GM12892 (cell line): ENCODE measurements around the gene GRPEL1.
A peak's percentile ranks its signal among the peaks of the same experiment; 100 is the strongest.

Experiments used
- DNase-seq: peaks from one replicate; pipeline ENCODE4 v3.0.0; 2011; ENCODE audit not compliant: insufficient read length
- FAIRE-seq: peaks from 2 replicates; lab custom pipeline; 2011; peaks lifted over from hg19 to GRCh38; lab: Jason Lieb, UNC
- POLR2A ChIP-seq: IDR thresholded peaks from 2 replicates; pipeline ENCODE4 v1.6.1; 2011; ENCODE audit warnings: low read depth, low read length, control low read depth
- POLR2AphosphoS5 ChIP-seq: IDR thresholded peaks from 2 replicates; pipeline ENCODE4 v1.6.1; 2011; ENCODE audit warnings: low read depth, low read length, control low read depth
- TAF1 ChIP-seq: IDR thresholded peaks from 2 replicates; pipeline ENCODE4 v1.6.1; 2011; ENCODE audit warnings: low read depth, mild to moderate bottlenecking, control low read depth, low read length, borderline replicate concordance

Gene GRPEL1

DNA sequence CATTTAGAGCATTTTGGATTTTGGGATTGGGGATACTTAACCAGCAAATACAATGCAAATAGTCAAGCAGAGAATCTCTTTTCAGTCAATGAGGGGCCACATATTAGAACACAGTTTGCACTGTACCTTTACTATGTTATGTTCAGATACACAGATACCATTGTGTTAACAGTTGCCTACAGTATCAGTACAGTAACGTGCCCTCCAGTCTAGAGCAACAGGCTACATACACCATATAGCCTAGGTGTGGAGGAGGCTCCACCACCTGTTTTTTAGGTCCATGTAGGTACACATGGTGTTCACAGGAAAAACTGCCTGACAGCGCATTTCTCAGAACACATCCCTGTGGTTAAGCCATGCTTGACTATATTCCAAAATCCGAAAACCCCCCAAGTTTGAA, 9.1 kb downstream of the GRPEL1 start:
- DNase-seq (no peak), FAIRE-seq (peak; percentile 61)
- TF ChIP-seq POLR2A: no peak; the same call in 1 of the 2 replicates
- TF ChIP-seq POLR2AphosphoS5: no peak
- no peak for TF ChIP-seq TAF1

DNA sequence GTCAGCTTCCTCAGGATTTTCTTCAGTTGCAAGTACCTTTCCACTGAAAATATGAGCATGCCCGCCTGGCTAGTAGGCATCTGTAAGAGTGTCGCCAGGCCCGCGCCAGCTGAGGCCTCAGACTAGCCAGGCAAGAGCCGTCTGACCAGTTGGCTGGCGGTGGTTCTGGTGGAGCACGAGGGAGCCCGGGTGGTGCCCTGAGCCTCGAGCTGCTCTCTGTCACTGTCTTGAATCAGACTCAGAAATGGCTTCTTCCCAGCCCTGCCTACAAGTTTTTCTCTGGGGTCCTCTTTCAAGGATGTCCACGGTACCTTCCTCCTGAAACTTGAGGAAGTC, 11.9 kb downstream of the GRPEL1 start:
- no peak for FAIRE-seq
- TF ChIP-seq TAF1 (no peak), POLR2AphosphoS5 (no peak), POLR2A (no peak)
- DNase-seq: no peak

DNA sequence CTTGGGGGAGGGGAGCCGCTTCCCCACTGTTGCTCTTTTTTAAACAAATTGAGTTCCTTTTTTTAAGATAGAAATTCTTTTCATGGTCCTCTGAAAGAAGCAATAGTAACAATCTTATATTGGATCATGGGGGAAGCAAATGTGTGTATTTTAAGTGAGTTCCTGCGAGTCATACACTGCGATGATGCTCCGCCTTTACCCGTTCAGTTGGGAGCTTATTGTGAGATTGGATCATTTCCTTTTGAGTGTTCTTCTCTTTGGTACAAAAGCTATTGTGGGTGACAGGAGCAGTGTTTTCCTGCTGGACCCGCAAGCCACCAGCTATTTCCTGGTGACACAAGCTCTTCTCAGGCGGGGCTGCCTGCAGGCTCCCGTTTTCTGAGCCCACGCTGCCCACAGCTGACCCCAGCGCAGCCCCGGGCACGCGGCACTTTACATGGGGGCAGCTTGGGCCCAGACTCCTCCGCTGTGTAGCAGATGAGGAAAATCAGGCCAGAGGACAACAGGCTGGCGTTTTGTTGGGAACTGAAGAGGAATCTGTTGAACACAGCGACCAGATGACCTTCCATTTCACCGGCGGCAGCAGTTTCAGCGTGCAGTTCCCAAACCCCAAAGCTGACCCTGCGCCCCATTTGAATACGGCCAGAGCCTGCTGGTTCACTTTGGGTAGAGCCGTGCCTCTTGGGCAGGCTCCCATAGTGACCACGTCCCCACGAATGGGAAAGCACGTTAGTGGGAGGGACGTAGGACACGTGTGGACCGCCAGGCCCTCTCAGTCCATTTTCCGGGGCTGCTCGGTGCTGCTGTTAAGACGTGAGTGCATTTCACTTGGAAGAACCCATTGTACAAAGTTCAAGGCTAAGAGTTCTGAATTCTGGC, 12.5 kb downstream of the GRPEL1 start:
- FAIRE-seq: no peak

DNA sequence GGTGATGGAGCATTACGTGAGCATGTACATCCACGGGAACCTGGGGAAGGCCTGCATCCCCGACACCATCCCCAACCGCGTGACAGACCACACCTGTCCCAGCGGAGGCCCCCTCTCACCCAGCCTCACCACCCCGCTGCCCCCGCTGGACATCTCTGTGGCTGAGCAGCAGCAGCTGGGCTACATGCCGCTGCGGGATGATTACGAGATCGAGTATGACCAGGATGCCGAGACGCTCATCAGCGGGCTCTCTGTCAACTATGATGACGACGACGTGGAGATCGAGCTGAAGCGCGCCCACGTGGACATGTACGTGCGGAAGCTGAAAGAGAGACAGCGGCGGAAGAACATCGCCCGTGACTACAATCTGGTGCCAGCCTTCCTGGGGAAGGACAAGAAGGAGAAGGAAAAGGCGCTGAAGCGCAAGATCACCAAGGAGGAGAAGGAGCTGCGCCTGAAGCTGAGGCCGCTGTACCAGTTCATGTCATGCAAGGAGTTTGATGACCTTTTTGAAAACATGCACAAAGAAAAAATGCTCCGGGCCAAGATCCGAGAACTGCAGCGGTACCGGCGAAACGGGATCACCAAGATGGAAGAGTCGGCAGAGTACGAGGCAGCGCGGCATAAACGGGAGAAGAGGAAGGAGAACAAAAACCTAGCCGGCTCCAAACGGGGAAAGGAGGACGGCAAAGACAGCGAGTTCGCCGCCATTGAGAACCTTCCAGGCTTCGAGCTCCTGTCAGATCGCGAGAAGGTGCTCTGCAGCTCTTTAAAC, 13.6 kb downstream of the GRPEL1 start:
- DNase-seq: no peak
- TF ChIP-seq POLR2AphosphoS5: no peak
- no peak for FAIRE-seq

More for the DNA sequence above, 12.5 kb downstream of the GRPEL1 start:
- TF ChIP-seq TAF1 (no peak), POLR2A (no peak), POLR2AphosphoS5 (no peak)
- no peak for DNase-seq

DNA sequence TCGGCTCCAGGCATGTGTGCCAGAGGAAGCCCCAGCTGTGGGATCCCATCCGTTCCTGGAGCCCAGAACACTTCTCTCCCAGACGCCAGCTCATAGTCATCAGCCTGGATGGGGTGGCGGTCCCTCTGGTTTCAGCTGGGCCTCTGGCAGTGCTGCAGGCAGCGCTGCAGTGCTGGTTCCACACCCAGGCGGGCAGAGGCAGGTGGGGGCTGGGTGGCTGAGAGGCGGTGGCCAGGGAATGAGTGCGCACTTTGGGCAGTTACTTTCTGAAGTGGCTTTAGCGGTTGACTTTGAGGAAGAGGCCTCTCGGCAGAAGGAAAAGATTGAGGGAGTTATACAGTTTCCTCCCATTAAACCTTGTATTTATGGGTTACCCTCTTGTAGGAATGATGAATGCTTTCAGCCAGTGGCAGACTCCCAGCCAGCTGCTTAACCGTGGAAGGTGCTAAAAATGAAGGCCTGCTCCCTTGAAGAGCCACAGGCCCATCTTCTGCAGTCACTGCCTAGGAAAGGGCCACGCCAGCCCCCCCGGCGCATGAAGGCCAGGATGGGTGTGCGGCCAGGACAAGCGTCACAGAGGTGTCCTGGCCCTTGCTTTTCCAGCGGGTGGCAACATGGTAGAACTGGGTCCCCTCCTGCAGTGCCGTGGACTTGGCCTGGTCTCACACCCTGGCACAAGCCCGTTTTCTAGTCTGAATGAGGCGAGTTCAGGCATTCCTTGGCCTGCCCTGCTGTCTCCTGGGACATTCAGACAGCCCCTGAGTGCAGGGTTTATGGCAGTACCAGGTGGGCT, 14.7 kb downstream of the GRPEL1 start:
- no peak for TF ChIP-seq TAF1
- no peak for TF ChIP-seq POLR2A
- no peak for TF ChIP-seq POLR2AphosphoS5
- no peak for FAIRE-seq
- no peak for DNase-seq

DNA sequence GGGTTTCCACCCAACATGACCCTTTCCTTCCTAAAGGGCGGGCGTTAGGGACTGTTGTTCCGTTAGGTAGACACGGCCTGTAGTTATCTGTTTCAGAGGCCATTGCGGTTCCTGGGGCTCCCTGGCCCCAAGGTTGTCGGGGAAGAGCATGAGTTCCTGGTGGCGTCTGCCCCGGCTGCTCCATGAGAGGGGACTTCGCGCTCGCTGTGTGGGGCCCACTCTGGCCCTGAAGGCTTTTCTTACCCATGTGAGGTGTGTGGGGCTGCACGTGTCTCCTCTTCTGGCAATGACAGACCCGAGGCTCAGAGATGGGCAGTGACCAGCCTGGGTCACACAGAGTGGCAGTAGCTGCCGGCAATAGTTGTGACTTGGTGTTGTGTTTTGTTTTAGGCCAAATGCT, 15.6 kb downstream of the GRPEL1 start:
- DNase-seq: no peak
- TF ChIP-seq POLR2A (no peak), TAF1 (no peak), POLR2AphosphoS5 (no peak)
- FAIRE-seq: no peak

DNA sequence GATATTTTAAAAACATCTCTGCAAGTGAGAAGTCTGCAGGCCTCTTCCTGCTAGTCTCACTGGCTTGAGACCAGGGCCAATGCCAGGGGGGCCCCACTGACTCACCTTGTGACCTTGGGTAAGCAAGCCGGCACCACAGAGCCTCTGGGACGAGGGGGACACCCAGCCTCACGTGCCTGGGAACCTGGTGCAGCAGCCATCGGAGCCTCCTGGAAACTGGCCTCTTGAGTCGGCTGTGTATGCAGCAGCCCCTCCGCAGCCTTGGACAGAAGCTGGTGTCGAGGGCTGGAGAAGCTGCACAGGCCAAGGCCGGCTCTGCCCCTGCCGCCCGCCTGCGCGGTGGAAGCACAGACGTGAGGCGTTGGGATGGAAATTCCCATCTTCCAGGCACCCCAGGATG, 16.0 kb downstream of the GRPEL1 start:
- no peak for DNase-seq
- FAIRE-seq: no peak
- no peak for TF ChIP-seq POLR2AphosphoS5
- no peak for TF ChIP-seq POLR2A
- TF ChIP-seq TAF1: no peak

DNA sequence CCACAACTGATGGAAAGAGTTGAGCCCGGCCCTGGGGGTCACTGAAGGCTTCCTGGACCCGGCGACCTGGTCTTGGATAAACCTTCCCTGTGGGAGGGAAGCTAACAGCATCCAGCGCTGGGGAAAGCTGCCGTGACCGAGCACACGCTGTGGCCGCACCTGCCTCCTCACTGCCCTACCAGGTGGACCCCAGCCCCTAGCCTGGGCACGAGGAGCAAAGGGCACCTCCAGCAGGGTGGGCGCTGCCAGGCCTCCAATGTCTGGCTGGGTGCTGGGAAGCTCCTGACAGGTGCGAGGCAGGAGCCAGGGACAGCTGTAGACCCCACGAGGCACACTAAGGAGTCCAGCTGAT, 16.7 kb downstream of the GRPEL1 start:
- no peak for TF ChIP-seq TAF1
- no peak for TF ChIP-seq POLR2AphosphoS5
- TF ChIP-seq POLR2A: no peak
- no peak for FAIRE-seq
- no peak for DNase-seq

DNA sequence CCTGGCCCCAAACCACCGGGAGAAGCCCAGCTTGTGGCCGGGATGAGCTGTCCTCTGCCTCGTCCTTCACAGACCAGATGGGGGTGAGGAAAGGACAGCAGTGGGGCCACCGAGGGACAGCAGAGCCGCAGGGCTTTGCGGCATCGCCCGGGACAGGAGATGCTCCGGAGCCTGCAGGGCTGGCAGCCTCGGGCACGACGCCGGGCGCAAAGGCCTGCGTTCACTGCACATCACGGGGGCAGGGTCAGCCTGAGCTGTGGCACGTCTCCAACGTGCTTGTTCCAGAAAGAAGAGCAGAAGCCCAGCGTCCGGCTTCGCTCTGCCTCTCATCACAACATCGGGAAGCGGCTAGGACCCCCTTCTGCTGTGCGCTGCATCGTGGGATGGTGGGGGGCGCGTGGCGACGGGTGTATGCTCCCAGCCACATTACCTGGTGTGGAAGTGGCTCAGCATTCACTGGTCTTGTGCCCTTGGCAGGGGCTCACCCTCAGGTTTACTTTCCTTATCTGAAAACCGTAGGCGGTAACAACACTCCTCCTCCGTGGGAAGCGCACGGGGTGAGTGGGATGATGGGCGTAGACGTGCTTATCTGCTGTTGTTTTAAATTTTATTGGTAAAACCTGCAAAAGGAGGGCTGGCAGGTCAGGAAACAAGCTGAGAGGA, 17.3 kb downstream of the GRPEL1 start:
- TF ChIP-seq TAF1 (no peak), POLR2A (no peak), POLR2AphosphoS5 (no peak)
- DNase-seq (no peak), FAIRE-seq (no peak)

DNA sequence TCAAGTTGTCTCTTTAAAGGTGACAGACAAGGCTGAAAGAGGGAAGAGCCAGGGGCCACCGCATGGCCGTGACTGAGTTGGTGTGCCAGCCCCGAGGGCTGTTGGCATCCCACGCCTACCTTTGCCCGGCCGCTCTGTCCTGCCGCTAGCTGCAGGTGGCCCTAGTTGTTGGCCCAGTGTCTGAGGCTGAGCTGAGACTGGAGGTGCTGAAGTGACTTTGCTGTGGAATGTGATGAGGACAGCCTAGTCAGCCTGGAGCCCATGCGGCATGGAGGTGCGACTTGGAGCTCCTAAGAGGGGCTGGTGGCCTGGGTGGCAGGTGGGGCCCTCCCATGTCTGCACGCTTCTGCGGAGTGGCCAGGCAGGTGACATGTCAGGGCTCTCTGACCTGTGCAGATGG, 18.1 kb downstream of the GRPEL1 start:
- no peak for DNase-seq
- TF ChIP-seq TAF1 (no peak), POLR2AphosphoS5 (no peak), POLR2A (no peak)
- no peak for FAIRE-seq

DNA sequence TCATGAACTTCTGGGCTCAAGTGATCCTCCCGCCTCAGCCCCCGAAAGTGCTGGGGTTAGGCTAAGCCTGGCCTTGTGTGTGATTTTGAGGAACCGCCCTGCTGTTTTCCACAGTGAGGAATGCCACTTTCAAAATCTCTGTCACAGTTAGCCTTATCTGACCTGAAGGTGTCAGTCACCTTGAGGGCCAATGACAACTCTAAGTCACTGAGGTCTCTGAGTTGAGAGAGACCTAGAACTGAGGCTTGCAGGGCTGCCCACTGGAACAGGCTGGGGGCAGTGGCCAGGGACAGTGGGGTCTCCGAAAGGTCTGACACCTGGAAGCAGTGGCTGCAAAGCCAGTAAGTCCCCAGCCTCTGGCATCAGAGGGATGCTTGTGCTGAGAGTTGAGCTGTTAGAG, 18.6 kb downstream of the GRPEL1 start:
- no peak for DNase-seq
- FAIRE-seq: no peak
- TF ChIP-seq TAF1: no peak
- TF ChIP-seq POLR2AphosphoS5: no peak
- no peak for TF ChIP-seq POLR2A

DNA sequence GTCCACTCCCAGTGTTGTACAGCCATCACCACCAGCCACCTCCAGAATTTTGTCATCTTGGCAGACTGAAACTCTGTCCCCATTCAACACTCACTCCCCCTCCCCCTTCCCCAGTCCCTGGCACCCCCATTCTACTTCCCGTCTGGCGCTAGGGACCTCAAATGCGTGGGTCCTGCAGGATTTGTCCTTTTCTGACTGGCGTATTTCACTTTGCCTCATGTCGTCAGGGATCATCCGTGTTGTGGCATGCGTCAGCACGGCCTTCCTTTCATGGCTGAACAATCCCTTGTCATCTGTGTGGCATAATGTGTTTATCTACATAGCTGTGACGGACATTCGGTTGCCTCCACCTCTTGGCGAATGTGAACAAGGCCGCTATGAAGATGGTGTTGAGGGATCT, 19.2 kb downstream of the GRPEL1 start:
- FAIRE-seq (no peak), DNase-seq (no peak)
- no peak for TF ChIP-seq POLR2AphosphoS5
- TF ChIP-seq POLR2A: no peak
- TF ChIP-seq TAF1: no peak
